ENCODE results near the gene PDHB. TPM values are rescaled to one million over a fixed set of nuclear protein-coding genes. Genes with fewer than 3 reads are reported as not detected.

Gene PDHB
- total RNA-seq, 2 donors from 2014 or later: 59.3 to 83.5 TPM

- ATAC-seq (ENCODE audit: insufficient number of reproducible peaks, low FRiP score, low read depth) (no peak), DNase-seq (ENCODE audit: low spot score) (no peak)
- H3K27ac ChIP-seq: no peak overlapping the region
- H3K4me1 ChIP-seq (ENCODE audit: control insufficient read depth in 1 of 2, low read depth in 2 of 2): no peaks in the 10 kb centered on the region
- H3K4me3 ChIP-seq: no peak overlapping the region
- H3K27me3 ChIP-seq (replicated peaks; ENCODE audit: insufficient read depth): no peaks in the 10 kb centered on the region
- no peaks in the 10 kb centered on the region for H3K9me3 ChIP-seq
- H3K36me3 ChIP-seq: peaks cover 30% of the 10 kb centered on the region
- TF ChIP-seq, protein P1, sequence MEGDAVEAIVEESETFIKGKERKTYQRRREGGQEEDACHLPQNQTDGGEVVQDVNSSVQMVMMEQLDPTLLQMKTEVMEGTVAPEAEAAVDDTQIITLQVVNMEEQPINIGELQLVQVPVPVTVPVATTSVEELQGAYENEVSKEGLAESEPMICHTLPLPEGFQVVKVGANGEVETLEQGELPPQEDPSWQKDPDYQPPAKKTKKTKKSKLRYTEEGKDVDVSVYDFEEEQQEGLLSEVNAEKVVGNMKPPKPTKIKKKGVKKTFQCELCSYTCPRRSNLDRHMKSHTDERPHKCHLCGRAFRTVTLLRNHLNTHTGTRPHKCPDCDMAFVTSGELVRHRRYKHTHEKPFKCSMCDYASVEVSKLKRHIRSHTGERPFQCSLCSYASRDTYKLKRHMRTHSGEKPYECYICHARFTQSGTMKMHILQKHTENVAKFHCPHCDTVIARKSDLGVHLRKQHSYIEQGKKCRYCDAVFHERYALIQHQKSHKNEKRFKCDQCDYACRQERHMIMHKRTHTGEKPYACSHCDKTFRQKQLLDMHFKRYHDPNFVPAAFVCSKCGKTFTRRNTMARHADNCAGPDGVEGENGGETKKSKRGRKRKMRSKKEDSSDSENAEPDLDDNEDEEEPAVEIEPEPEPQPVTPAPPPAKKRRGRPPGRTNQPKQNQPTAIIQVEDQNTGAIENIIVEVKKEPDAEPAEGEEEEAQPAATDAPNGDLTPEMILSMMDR (IDR thresholded peaks at IDR 0.05): no peak
Measured at GRCh38 chr3:58398669-58399333, 34.8 kb downstream of the PDHB start.

DNA sequence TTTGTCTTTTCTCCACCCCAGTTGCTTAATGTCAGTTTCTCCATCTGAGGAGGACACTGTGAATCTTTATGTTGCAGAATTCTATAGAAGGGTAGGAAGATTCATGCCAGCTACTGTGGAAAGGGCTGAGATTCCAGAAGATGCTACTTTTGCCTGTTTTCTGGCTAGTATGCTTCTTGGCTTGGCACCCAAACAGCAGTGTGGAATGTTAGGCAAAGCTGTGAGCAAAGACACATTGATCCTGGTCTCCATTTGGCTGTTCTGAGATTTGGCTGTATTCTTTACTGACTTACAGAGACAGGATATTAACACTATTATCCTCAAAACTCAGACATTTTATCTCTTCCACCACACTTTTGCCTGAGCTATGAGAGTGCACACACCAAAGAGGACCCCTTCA lies 39.3 kb downstream of the PDHB start:
- peaks cover 0 to 13% of the 10 kb centered on the region in 2 donors for H3K4me1 ChIP-seq (ENCODE audit: control insufficient read depth in 1 of 2, low read depth in 2 of 2)
- TF ChIP-seq, protein P1 (IDR thresholded peaks at IDR 0.05): no peak
- no peak for ATAC-seq (ENCODE audit: insufficient number of reproducible peaks, low FRiP score, low read depth)
- no peak overlapping the region for H3K27ac ChIP-seq
- no peak for DNase-seq (ENCODE audit: low spot score)
- H3K4me3 ChIP-seq: no peak overlapping the region
- H3K9me3 ChIP-seq: no peaks in the 10 kb centered on the region
- no peaks in the 10 kb centered on the region for H3K27me3 ChIP-seq (replicated peaks; ENCODE audit: insufficient read depth)
- peaks cover 20% of the 10 kb centered on the region for H3K36me3 ChIP-seq

DNA sequence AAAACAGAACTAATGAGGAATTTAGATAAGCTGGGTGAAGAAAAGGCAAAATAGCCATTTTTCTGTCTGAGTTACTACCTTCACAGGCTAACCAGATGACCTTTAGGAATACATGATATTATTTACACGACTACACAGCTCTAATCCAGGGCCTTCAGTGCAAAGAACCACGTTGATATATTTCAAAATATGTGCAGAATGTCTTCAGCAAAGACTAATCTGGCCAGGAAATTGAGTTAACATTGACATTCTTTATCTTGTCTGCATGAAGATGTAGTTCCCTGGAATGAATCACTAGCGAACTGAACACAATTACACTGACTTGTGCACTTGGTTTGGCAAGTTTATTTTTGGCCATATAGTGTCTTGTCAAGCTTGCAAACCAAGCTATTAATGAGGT lies 41.5 kb downstream of the PDHB start:
- H3K27ac ChIP-seq: no peak overlapping the region
- no peaks in the 10 kb centered on the region for H3K27me3 ChIP-seq (replicated peaks; ENCODE audit: insufficient read depth)
- peaks cover 9 to 30% of the 10 kb centered on the region in 2 donors for H3K4me1 ChIP-seq (ENCODE audit: control insufficient read depth in 1 of 2, low read depth in 2 of 2)
- no peak overlapping the region for H3K4me3 ChIP-seq
- TF ChIP-seq, protein P1 (IDR thresholded peaks at IDR 0.05): no peak
- DNase-seq (ENCODE audit: low spot score) (no peak), ATAC-seq (ENCODE audit: insufficient number of reproducible peaks, low FRiP score, low read depth) (no peak)
- H3K36me3 ChIP-seq: peaks cover 6% of the 10 kb centered on the region
- no peaks in the 10 kb centered on the region for H3K9me3 ChIP-seq

- TF ChIP-seq, protein P1 (IDR thresholded peaks at IDR 0.05): no peak
- Histone ChIP-seq H3K4me3 (no peak overlapping the region), H3K36me3 (no peaks in the 10 kb centered on the region), H3K4me1 (ENCODE audit: control insufficient read depth in 1 of 2, low read depth in 2 of 2) (peaks cover 16 to 38% of the 10 kb centered on the region in 2 donors), H3K27ac (peak overlapping the region in 1 of 2 donors; percentile 23), H3K27me3 (replicated peaks; ENCODE audit: insufficient read depth) (no peaks in the 10 kb centered on the region), H3K9me3 (no peaks in the 10 kb centered on the region)
- ATAC-seq (ENCODE audit: insufficient number of reproducible peaks, low FRiP score, low read depth) (no peak), DNase-seq (ENCODE audit: low spot score) (no peak)
Measured at GRCh38 chr3:58391156-58391865, 42.3 kb downstream of the PDHB start.

DNA sequence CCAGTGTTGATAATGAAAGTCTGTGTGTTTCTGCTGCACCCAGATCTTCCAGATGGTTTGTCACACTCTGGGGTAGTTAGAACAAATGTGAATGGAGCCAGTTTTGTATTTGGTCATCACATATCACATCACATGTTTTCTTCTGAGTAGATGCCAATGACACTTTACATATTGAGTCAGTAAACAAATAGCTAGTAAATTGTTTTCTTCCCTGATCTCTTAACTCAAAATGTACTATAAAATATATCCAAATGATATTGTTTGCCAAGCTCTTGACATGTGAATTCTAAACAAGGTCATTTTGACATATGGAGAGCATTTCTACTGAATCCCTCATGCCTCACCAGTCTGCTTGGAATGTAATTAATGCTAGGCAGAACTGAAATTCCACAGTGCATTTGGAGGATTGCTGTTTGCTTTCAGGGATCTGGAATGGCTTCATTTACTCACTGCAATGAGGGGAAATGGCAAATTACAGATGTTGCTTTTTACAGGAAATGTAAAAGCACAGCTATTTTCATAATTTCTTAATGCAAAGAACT lies 45.0 kb downstream of the PDHB start:
- peak overlapping the region in 1 of 2 donors; percentile 8 for H3K27ac ChIP-seq
- no peaks in the 10 kb centered on the region for H3K36me3 ChIP-seq
- no peak for ATAC-seq (ENCODE audit: insufficient number of reproducible peaks, low FRiP score, low read depth)
- TF ChIP-seq, protein P1 (IDR thresholded peaks at IDR 0.05): no peak
- no peak for DNase-seq (ENCODE audit: low spot score)
- no peaks in the 10 kb centered on the region for H3K27me3 ChIP-seq (replicated peaks; ENCODE audit: insufficient read depth)
- H3K4me1 ChIP-seq (ENCODE audit: control insufficient read depth in 1 of 2, low read depth in 2 of 2): peaks cover 16 to 46% of the 10 kb centered on the region in 2 donors
- H3K9me3 ChIP-seq: no peaks in the 10 kb centered on the region
- no peak overlapping the region for H3K4me3 ChIP-seq
